Measurements from ENCODE around the gene TTC6.

The TTC6 gene

DNA sequence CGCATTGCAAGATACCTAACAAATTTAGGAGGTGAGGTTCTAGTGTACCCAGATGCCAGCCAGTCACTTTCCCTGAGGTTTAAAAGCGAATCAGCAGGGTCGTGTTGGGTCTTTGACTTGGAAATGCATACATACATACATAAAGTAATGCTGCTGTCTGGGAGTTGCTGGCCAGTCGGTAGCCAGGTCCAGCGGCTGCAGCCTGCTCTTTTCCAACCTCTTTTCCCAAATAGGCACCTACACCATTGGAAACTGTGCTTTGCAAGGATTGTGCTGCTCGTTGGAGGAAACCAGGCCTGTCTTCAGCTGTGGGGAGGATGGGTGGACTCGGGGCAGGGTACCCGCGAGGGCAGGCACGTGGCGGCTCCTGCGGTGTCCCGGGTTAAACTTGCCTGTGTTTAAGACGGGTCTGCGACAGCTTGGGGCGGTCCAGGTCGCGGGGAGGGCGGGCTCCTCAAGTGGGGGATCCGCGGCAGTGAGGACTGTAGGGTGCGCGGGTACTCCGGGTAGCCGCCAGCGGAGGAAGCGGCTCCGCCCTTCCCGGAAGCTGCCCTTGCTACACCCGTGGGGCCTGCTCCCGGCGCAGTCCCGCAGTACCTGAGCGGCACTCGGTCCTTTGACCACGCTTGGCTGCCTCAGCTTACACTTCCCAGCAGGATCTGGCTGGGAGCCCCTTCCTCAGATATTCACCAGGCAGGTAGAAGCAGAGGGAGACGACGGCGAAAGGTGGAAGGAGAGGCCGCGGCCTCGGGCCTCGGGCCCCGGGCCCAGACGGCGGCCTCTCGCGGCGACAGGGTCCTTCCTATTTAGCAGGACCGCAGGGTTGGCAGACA, 2.7 kb downstream of the TTC6 start:
- in situ Hi-C loops (cut with HindIII; ENCODE audit: low sequenced_read_pairs) = no loop called here

- in situ Hi-C loops (cut with HindIII; ENCODE audit: low sequenced_read_pairs) = no loop called here
These were observed 3.5 kb downstream of the TTC6 start for GRCh38 chr14:37598747-37599506.

DNA sequence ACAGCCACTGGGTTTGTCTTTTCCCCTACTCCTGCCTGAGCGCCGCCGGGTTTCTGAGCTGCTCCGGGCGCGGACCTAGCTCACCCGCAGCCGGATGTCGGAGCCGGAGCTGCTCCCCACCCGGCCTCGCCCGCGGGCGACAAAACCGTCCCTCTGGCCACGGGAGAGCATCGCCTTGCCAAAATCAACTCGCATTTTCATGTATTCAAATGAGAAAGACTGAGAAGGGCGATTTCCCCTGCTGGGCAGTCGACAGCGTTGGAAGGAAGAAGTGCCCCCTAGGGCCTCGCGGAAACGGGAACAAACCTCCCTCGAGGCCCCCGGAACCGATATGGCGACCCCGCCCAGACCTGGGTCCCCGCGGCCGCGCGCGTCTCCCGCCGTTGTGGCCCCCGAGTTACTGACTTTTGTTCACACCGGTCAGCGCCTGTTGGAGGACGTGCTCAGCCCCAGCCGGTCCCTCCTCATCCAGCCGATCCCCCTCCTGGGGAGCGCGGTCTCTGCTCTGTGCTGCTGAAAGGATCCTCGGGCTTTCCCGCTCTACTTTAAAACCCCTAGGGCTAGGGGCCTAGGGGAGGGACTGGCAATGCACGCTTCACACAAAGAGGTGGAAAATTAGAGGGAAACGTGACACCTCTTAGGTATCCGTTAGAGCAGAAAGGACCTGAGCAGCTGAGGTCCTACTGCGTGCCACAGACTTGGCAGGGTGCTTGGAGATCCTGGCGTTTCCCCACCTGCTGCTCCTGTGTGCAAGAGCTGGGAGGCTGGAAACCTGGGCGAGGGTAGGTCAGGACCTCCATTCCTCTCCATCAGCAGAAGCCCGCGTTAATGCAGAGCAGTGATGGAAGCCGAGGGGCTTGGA, 4.3 kb downstream of the TTC6 start:
- in situ Hi-C loops (cut with HindIII; ENCODE audit: low sequenced_read_pairs) = no loop called here

DNA sequence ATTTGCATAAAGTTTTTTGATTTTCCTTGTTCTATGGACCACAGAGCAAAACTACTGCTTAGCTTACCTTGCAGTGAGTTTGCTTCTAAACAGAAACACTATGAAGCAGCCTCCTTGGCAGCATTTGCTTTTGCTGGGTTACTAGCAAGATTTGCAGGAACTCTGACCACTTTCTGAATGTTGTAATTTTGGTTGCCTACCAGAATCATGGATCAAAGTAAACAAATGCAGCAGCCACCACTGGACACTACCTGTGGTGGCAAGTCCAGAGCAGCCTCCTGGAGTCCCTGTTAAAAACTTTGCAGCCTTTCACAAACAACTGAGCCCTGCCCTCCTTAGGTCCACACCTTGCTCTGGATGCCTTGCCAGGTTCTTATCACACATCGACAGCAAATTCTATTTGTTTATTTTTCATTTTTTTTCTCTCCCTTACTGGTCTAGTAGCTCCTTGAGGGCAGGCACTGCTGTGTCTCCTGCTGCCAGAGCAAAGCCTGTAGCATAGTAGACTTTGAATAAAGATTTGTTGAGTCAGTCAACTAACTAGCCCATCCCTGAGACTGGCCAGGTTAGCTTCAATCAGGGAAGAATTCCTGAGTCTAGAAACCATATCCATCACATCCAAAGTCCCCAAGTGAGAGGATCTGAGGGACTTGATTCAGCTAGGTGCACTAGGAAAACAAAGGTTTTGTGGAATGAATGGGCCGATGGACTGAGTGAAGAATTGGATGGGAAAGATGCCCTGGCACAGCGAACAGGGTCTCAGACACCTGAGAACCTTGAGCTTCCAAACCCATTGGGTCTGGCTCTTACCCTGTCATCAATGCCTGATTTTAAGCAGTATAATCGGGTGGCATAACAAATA, 5.7 kb downstream of the TTC6 start:
- in situ Hi-C loops (cut with HindIII; ENCODE audit: low sequenced_read_pairs) = no loop called here

DNA sequence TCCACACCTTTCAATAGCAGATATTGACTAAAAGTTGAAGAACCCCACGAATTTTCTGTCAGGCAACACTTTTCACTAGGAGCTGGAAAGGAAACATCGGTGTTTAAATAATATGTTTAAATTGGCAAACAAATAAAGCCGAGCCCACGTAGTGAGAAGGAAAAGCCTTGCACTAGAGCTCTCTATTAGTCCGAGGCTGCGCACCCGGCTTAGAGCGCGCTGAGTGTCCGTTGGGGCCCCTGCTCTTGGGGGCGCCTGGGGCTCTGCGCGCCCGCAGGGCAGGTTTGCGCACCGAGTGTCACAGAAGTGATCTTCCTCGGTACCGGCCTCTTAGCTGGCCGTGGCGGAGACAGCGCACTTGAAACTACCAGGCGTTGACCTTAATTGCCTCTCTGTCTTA, 6.4 kb downstream of the TTC6 start:
- in situ Hi-C loops (cut with HindIII; ENCODE audit: low sequenced_read_pairs) = no loop called here

DNA sequence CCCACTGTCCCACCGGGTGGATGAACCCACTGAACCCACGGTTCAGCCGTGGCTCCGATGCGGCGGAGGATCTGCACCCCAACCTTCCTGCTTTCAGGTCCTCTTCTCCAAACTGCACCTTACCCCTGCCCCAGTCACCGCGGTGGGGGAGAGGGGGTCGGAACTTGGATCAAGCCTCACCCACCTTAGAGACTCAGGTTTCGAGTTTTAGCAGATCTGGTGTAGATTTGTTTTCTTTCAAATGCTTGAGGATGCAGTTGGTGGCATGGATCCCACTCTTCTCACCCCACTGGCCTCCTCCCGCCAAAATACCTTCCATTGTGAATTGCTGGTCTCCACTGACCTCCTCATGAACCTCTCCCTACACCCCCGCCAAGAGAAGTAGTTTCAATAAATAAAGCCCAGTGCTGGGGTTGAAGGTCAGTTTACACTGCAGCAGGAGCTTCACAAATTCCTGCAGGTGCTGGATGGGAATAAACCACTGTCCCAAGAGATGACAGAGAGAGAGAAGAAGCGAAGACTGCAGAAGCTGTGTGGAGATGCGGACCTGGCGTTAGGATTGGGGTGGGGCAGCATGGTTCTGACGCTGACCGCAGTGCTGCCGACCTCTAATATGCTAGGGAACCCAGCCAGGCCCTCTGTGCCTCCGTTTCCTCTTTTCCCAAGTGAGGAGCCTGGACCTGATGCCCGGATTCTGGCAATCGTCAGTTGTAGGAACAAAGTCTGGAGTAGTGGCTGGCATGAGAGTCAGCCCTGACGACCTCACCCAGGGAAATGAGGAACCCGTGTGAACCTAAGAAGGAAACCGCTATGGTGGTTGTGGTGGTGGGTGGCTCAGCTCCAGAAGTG, 7.4 kb downstream of the TTC6 start:
- in situ Hi-C loops (cut with HindIII; ENCODE audit: low sequenced_read_pairs) = no loop called here

- in situ Hi-C loops (cut with HindIII; ENCODE audit: low sequenced_read_pairs) = no loop called here
These were observed 8.3 kb downstream of the TTC6 start for GRCh38 chr14:37603688-37604251.

- in situ Hi-C loops (cut with HindIII; ENCODE audit: low sequenced_read_pairs) = no loop called here
These were observed 11.2 kb downstream of the TTC6 start for GRCh38 chr14:37606678-37607077.

- in situ Hi-C loops (cut with HindIII; ENCODE audit: low sequenced_read_pairs) = no loop called here
These were observed 13.2 kb downstream of the TTC6 start for GRCh38 chr14:37608649-37609048.

DNA sequence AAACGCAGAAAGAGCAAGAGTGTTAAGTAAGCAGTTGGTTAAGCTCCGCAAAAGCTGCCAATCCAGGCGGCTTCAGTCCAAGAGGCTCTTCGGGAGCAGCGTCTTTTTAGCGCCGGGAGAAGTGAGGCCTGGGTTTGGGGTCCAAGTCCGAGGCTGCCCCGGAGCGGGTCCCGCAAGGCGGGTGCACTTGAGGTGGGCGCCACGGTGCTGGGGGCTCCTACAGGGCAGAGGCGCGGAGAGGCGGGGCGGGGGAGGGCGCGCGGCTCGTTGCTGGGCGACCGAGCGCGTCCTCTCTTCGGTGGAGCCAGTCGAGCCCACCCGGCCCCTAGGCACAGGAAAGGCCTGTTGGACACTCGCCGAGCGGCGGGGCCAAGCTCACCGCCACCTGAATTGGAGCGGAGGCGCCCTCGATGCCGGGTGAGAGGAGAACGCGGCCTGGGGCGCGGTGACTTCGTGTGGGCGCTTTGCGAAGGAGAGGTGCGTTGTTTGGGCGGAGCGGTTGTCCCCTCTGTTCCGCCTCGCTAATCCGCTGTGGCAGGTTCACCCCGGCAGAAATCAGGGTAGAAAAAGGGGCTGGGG, 15.6 kb downstream of the TTC6 start:
- in situ Hi-C loops (cut with HindIII; ENCODE audit: low sequenced_read_pairs) = no loop called here

DNA sequence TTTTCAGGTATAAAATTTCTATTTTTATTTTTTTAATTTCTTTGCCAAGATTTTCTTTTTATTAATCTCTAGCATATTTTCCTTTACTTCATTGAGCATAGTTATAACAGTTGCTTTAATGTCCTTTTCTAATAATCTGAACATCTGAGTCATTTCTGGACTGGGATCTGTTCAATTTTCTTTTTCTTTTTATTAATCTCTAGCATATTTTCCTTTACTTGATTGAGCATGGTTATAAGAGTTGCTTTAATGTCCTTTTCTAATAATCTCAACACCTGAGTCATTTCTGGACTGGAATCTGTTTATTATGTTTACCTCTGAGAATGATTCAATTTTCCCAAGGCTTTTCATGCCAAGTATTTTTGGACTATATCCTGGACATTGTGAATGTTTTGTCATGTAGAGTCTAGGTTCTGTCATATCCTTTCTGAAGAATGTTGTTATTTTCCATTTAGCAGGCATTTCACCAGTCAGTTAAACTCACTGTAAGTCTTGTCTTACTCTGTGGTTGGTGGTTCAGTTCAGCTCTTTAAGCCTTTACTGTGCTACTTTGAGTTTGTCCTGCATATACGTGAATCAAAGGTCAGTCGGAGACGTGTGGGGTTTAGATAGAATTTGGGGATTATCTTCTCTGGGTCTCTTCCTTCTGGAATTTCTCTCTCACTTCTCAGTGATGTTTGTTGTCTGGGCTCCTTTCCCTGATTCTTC, 20.3 kb downstream of the TTC6 start:
- in situ Hi-C loops (cut with HindIII; ENCODE audit: low sequenced_read_pairs) = no loop called here

DNA sequence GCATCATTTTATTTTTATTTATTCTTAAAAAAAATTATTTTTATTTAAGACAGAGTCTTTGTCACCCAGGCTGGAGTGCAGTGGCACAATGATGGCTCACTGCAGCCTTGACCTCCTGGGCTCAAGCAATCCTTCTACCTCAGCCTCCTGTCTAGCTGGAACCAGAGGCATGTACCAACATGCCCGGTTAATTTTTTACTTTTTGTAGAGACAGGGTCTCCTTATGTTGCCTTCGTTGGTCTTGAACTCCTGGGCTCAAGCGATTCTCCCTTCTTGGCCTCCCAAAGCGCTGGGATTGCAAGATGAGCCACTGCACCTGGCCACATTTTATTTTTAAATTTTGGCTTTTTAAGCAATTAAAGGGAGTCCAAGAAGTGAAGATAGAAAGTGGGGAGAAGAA, 21.4 kb downstream of the TTC6 start:
- in situ Hi-C loops (cut with HindIII; ENCODE audit: low sequenced_read_pairs) = no loop called here

- in situ Hi-C loops (cut with HindIII; ENCODE audit: low sequenced_read_pairs) = no loop called here
These were observed 22.5 kb downstream of the TTC6 start for GRCh38 chr14:37617864-37618365.

GRCh38 chr14:37618498-37619028, 23.1 kb downstream of the TTC6 start:
- in situ Hi-C loops (cut with HindIII; ENCODE audit: low sequenced_read_pairs) = no loop called here

DNA sequence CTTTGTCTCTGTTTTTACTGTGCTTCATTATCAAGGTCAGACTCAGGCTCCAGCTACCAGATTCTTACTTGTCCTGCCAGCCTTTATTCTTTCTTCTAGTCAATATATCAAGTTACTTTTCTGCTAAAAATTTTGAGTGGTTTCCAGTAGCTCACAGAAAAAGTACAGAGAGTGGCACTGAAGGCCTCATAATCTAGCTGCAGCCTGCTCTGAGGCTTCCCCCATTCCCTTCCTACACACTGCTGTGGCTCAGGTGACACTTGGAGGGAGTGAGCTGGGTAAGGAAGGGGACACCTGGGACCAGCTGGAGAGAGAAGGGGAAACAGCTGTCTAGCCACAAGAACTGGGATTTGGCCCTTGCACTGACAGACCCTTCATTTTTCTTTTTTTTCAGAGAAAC, 25.4 kb downstream of the TTC6 start:
- in situ Hi-C loops (cut with HindIII; ENCODE audit: low sequenced_read_pairs) = no loop called here

GRCh38 chr14:37622231-37622923, 26.9 kb downstream of the TTC6 start:
- in situ Hi-C loops (cut with HindIII; ENCODE audit: low sequenced_read_pairs) = no loop called here

- in situ Hi-C loops (cut with HindIII; ENCODE audit: low sequenced_read_pairs) = no loop called here
These were observed 28.1 kb downstream of the TTC6 start for GRCh38 chr14:37623426-37623951.

All from endothelial cell of hepatic sinusoid (primary cell).